Neuron (in vitro differentiated cells): Measurements from ENCODE around the gene TENT5C.

Experiments used
- H2AFZ ChIP-seq: one replicate; pipeline ENCODE4 v1.6.1; 2013; ENCODE audit warnings: low read depth, mild to moderate bottlenecking, inconsistent platforms, low read length, moderate library complexity
- H3K27me3 ChIP-seq: one replicate; pipeline ENCODE4 v1.6.1; 2013; ENCODE audit warnings: low read length; ENCODE audit not compliant: insufficient read depth
- H3K36me3 ChIP-seq: one replicate; pipeline ENCODE4 v1.6.1; 2013; ENCODE audit warnings: low read length; ENCODE audit not compliant: insufficient read depth
- H3K4me1 ChIP-seq: one replicate; pipeline ENCODE4 v1.6.1; 2013; ENCODE audit warnings: low read length; ENCODE audit not compliant: insufficient read depth
- H3K4me3 ChIP-seq: 2 replicates; pipeline ENCODE4 v1.5.1; 2013; ENCODE audit warnings: mild to moderate bottlenecking, low read length, moderate library complexity
- H3K9me3 ChIP-seq: one replicate; pipeline ENCODE4 v1.6.1; 2013; ENCODE audit warnings: low read length

TENT5C gene

DNA sequence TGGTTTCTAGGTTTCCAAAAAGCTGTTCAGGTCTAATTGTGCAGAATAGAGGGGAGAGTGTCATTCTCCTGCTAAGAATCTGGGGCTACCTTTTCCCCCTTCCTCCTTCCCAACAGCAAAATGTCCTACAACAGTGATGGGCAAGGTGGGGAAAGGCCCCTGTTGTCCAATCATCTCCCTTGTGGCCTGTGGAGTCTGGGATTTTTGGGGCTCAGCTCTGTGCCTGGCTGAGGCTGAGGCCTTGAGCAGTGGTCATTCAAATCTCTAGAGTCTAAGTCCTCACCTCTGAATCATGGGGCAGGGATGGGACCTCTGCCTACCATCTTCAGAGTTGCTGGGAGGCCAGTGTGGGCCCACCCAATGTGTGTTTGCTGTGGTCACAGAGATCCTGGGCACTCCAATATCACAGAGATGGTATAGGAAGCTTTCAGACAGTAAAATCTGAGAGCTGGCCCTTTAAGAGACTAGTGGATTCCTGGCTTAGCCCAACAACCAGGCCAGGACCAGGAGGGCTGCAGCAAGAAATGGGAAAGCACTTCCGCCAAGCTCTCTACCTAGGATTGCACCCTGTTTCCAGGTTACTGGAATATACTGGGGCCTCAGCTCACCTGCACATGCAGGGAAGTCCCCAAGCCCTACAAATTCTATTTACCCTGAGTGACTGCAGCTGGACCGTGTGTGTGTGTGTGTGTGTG lies 28.5 kb upstream of the TENT5C start:
- Histone ChIP-seq H2AFZ (no peak overlapping the region), H3K9me3 (no peaks in the 10 kb centered on the region), H3K4me1 (no peaks in the 10 kb centered on the region), H3K4me3 (no peak overlapping the region), H3K27me3 (peaks cover 3% of the 10 kb centered on the region), H3K36me3 (no peaks in the 10 kb centered on the region)

DNA sequence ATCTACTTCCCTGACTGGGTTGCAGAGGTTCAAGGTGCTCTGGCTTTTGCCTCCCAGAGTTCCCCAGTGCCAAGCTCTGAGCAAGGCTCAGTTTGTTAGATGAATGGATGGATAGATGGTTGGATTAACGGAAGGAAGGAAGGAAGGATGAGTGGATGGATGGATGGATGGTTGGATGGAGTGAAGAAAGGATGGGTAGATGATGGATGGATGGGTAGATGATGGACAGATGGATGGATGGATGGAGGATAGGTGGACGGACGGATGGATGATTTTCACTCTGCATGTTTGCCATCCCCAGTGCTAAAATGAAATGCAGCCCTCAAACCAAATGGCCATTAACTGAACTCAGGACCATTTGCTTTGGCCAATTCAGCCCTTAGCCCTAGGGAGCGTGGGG lies 27.4 kb upstream of the TENT5C start:
- Histone ChIP-seq H3K27me3 (peaks cover 3% of the 10 kb centered on the region), H3K4me3 (no peak overlapping the region), H3K4me1 (no peaks in the 10 kb centered on the region), H3K9me3 (no peaks in the 10 kb centered on the region), H3K36me3 (no peaks in the 10 kb centered on the region), H2AFZ (no peak overlapping the region)

DNA sequence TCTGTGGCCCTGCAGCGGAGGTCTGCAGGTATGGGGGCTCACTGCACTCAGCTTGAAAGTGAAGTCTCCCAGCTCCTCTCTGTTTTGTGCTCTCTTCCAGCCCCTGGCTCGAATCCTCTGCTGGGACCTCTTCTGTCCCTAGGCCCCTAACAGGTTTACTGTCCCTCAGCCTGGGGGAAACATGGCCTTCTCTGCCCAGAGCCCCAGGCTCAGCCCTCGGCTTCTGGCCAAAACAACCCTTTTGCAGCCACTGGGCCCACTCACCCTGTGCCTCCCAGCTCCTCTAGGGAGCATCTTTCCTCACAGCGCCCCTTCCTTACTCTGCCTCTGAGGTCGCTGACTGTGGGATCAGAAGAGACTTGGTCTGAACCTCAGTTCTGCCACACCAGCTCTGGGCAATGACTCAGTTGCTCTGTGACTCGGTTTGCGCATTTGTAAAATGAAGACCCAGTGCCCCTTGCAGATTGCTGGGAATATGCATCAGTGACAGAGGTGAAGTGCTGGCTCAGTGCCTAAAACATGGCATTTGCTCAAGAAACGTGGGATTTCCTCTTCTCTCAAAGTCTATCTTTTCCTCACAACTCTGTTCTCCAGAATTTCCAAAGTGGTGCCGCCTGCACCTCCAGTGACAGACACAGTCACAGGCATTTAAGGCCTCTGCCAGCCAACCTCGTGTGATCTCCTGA lies 26.5 kb upstream of the TENT5C start:
- Histone ChIP-seq H3K4me1 (no peaks in the 10 kb centered on the region), H3K9me3 (no peaks in the 10 kb centered on the region), H3K27me3 (peaks cover 3% of the 10 kb centered on the region), H3K4me3 (no peak overlapping the region), H3K36me3 (no peaks in the 10 kb centered on the region), H2AFZ (no peak overlapping the region)

DNA sequence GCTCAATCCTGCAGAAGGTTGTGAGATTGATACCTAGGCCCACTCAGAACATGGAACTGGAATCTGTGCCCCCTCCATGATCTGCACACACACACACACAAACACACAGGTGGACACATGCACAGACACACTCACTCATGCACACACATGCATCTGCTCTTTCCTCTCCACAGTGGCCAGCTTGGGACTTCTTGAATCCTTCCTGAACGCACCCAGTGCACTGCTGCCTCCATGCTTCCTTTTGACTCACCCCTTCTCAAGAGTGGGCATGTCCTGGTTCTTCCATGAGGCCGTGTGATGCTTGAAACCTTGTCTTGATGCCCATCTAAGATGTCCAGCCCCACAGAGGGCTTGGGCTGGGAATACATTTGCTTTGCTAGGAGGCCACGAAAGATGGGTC lies 25.4 kb upstream of the TENT5C start:
- H3K4me1 ChIP-seq = no peaks in the 10 kb centered on the region
- H3K9me3 ChIP-seq = no peaks in the 10 kb centered on the region
- no peaks in the 10 kb centered on the region for H3K36me3 ChIP-seq
- no peak overlapping the region for H2AFZ ChIP-seq
- H3K4me3 ChIP-seq = no peak overlapping the region
- peaks cover 3% of the 10 kb centered on the region for H3K27me3 ChIP-seq

DNA sequence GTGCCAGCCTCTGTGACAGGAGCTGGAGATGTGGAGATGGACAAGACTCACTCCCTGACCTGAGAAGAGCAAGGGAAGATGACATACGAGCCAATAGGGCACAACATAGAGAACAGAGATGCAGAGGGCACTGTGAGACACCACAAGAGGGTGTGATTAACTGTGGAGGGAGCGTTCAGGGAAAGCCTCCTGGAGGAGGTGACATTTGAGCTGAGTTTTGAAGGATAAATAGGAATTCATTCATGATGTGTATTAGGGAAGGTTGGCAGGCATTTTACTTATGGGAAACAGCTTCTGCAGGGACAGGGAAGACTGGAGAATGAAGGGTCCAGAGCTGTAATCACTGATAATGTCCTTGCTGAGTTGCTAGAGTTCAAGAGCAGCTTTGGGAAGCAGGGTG lies 25.0 kb upstream of the TENT5C start:
- peaks cover 3% of the 10 kb centered on the region for H3K27me3 ChIP-seq
- no peaks in the 10 kb centered on the region for H3K36me3 ChIP-seq
- H3K4me3 ChIP-seq = no peak overlapping the region
- H3K4me1 ChIP-seq = no peaks in the 10 kb centered on the region
- H3K9me3 ChIP-seq = no peaks in the 10 kb centered on the region
- H2AFZ ChIP-seq = no peak overlapping the region

DNA sequence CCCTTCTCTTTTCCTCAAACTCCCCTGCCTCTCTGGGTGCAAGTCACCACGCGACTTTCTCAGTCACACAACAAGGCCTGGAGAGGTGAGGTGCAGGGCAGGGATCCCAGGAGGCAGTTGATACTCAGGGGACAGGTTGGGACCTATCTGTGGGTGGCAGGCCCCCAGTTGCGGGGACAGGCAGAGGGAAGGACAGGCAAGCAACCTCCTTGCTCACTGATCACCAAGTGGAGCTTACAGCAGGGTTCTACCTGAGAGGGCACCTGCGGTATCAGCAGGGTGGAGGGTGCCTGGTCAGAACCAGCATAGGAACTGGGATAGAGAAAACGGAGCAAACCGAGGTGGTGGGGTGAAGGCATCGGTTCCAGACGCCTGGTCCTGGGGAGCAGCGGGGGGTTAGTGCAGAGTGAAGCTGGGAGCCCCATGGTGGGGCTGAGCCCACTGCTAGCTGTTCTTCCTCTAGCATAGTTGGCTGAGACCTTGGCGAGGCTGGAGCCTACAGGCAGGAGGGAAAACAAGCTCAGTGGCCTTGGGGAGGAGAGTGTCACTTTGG lies 24.4 kb upstream of the TENT5C start:
- peaks cover 3% of the 10 kb centered on the region for H3K27me3 ChIP-seq
- H3K4me1 ChIP-seq = no peaks in the 10 kb centered on the region
- H3K9me3 ChIP-seq = no peaks in the 10 kb centered on the region
- no peaks in the 10 kb centered on the region for H3K36me3 ChIP-seq
- H3K4me3 ChIP-seq = no peak overlapping the region
- H2AFZ ChIP-seq = no peak overlapping the region

DNA sequence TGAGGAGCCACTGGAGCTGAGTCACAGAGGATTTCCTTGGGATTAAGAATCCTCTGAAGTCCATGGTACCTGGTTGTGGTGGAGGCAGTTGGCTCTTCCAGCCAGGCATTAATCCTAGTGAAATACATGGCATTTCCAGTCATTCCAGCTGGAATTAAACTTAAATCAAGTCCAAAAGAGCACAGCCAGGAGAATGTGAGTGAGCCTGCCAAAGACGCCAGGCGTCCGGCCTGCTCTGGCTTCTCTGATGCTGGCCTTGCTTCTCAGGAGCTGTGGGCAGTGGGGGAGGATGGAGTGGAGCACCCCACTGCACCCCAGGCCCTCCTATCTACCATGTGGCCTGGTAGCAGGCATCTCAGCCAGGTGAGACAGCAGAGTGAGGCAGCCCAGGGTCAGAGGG lies 23.4 kb upstream of the TENT5C start:
- no peaks in the 10 kb centered on the region for H3K9me3 ChIP-seq
- H2AFZ ChIP-seq = no peak overlapping the region
- no peaks in the 10 kb centered on the region for H3K4me1 ChIP-seq
- peaks cover 3% of the 10 kb centered on the region for H3K27me3 ChIP-seq
- no peaks in the 10 kb centered on the region for H3K36me3 ChIP-seq
- H3K4me3 ChIP-seq = no peak overlapping the region

DNA sequence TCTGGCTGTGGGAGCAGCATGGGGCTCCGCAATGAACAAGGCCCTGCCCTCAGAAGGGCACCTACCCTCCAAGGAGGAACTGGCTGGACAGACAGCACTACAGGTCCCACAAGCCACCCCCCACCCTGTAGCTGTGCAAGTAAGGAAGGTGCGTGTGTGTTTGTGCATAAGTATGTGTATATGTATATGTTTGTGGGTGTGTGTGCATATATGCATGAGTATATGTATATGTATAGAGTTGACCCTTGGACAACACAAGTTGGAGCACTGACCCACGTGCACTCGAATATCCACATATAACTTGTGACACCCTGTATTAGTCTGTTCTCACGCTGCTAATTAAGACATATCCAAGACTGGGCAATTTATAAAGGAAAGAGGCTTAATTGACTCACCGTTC lies 22.6 kb upstream of the TENT5C start:
- Histone ChIP-seq H2AFZ (no peak overlapping the region), H3K9me3 (no peaks in the 10 kb centered on the region), H3K27me3 (peaks cover 3% of the 10 kb centered on the region), H3K4me1 (no peaks in the 10 kb centered on the region), H3K36me3 (no peaks in the 10 kb centered on the region), H3K4me3 (no peak overlapping the region)

DNA sequence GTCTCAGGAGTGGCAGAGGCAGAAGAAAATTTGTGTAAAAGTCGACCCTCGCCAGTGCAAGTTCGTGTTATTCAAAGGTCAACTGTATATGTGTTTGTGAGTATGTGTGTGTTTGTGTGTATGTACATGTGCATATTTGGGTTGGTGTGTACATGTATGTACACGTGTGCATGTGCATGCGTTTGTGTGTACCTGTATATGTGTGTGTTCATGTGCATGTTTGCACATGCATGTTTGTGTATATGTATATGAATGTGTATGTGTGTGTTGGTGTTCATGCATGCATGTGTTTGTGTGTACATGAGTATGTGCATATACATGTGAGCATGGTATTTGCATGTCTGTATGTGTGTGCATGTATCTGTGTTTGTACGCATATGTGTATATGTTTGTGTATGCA lies 21.7 kb upstream of the TENT5C start:
- Histone ChIP-seq H3K36me3 (no peaks in the 10 kb centered on the region), H3K4me1 (no peaks in the 10 kb centered on the region), H3K27me3 (peaks cover 3% of the 10 kb centered on the region), H2AFZ (no peak overlapping the region), H3K4me3 (no peak overlapping the region), H3K9me3 (no peaks in the 10 kb centered on the region)

DNA sequence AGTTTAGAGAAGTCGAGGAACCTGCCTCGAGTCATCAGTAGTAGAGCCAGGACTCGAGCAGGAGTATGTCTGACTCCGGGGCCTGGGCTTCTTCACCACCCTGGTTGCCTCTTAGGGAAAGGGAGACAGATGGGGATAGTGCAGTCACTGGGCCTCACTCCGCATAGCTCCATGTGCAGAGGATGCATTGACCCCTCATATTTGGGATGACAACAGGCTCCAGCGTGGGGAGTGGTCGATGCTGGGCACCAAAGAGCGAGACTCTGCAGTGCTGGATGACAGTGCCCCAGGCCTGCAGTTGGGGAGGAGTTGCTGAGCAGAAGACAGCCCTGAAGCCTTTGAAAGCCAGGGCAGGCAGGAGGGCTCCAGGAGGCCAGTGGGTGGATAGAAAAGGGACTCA lies 20.8 kb upstream of the TENT5C start:
- Histone ChIP-seq H3K36me3 (no peaks in the 10 kb centered on the region), H3K4me3 (no peak overlapping the region), H2AFZ (no peak overlapping the region), H3K9me3 (no peaks in the 10 kb centered on the region), H3K27me3 (no peaks in the 10 kb centered on the region), H3K4me1 (no peaks in the 10 kb centered on the region)

DNA sequence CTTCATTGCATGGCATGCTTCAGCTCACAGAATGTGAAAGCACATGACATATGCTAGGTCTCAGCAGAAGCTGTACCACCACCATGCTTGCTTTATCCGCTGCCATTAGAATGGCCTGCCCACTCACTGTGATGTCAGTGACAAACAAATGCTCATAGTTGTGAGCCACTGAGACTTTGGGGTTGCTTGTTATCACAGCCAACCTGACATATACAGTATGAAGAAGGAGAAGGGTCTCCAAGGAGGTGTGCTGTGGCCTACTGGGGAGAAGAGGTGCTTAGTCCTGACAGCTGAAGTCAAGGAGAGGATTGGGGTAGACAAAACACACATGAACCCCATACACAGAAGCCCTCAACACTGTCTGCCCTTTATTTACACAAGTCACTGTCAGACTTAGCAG lies 19.5 kb upstream of the TENT5C start:
- H3K27me3 ChIP-seq = no peaks in the 10 kb centered on the region
- no peaks in the 10 kb centered on the region for H3K36me3 ChIP-seq
- H3K9me3 ChIP-seq = no peaks in the 10 kb centered on the region
- no peak overlapping the region for H2AFZ ChIP-seq
- H3K4me1 ChIP-seq = no peaks in the 10 kb centered on the region
- no peak overlapping the region for H3K4me3 ChIP-seq

DNA sequence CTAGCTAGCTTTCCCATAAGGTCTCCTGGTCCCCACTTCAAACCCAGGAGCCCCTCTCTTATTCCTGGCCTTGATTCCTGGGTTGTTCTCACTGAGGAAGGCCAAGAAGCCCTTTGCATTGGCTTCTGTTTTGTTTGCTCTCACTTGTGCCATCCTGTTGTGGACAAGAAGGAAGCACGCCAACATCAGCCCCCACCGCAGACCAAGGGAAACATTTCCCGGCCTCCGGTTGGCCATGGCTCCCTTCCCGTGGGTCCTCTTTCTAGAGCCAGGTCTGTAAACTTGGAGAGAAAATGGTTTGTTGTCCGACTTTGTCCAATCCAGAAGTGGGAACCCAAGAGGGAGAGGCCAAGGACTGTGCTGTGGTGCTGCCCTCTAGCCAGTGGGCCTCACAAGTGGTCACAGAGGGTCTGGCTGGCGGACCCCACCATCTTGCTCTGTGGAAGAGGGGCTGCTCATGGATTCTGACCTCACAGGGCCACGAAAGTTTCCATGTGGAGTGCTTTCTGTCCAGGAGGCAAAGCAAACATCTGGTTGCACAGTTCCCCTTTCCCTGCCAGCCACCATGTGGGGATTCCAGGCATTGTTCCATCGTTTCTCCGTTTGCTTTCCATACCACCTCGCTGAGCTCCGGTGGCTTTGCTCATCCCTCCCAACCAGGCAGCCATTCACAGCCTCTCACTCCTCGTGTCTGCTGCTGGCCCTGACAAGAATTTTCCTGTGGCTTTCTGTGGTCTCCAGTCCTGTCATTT lies 18.9 kb upstream of the TENT5C start:
- Histone ChIP-seq H3K27me3 (no peaks in the 10 kb centered on the region), H2AFZ (no peak overlapping the region), H3K4me3 (no peak overlapping the region), H3K4me1 (no peaks in the 10 kb centered on the region), H3K9me3 (no peaks in the 10 kb centered on the region), H3K36me3 (no peaks in the 10 kb centered on the region)
